ENCODE results near the gene NRG3. TPM values are rescaled to one million over a fixed set of nuclear protein-coding genes. Genes with fewer than 3 reads are reported as not detected.

Gene NRG3
- total and polyA plus RNA-seq, 2 of the 8 experiments (the other 6 are each of a cell fraction or from before 2014, with no cell fraction given): 4.2 to 5.0 TPM

DNA sequence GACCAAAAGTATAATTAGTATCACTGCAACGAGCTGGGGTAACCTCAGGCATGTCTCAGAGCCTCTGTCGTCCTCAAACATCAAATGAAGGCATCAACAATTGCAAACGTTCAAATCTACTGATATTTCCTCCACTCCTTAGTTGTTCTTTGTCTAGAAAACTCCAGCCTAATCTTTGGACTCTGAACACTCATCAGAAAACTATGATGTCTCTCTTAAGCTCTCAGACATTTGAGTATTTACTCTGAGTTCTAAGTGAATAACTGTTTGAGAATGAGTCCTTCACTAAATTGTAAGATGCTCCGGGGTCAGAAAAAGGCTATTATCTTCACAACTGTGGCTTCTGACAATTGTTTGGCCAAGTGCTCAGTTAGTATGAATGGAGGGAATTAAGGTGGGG is 536.4 kb downstream of the NRG3 start:
- Histone ChIP-seq H4K91ac (replicated peaks; ENCODE audit: insufficient read length, low read length) (no peak overlapping the region), H4K20me1 (replicated peaks in 1 of 2; ENCODE audit: control insufficient read depth in 1 of 2, insufficient read depth in 2 of 2, low read length in 2 of 2) (no peaks in the 10 kb centered on the region), H3K4me2 (ENCODE audit: insufficient read depth in 1 of 2, low read depth in 2 of 2, low read length in 2 of 2) (no peak overlapping the region), H3K18ac (ENCODE audit: extremely low read depth, low read length) (no peak overlapping the region), H2BK5ac (ENCODE audit: low read depth, low read length) (no peak overlapping the region), H2AFZ (ENCODE audit: low read length) (no peak overlapping the region), H3K4me1 (replicated peaks in 1 of 4; ENCODE audit: control insufficient read depth in 3 of 4, insufficient read depth in 4 of 4, low read length in 3 of 4) (peaks cover 0 to 2% (median 0%) of the 10 kb centered on the region in 4 experiments; a peak in 1 of 7 replicates), H2BK120ac (replicated peaks; ENCODE audit: low read depth, low read length) (no peak overlapping the region), H3K4me3 (ENCODE audit: extremely low read depth in 1 of 4, insufficient read depth in 2 of 4, low read depth in 3 of 4, low read length in 4 of 4) (no peak overlapping the region), H3K9ac (replicated peaks in 1 of 4; ENCODE audit: extremely low read depth in 1 of 4, low read depth in 3 of 4, low read length in 3 of 4) (no peak overlapping the region), H3K56ac (replicated peaks; ENCODE audit: insufficient read length, low read depth, low read length) (no peak overlapping the region), H3K14ac (ENCODE audit: insufficient read length) (no peak overlapping the region), H3K79me2 (ENCODE audit: control insufficient read depth in 1 of 2, insufficient read depth in 2 of 2, low read length in 2 of 2) (no peaks in the 10 kb centered on the region), H2BK20ac (ENCODE audit: low read length) (no peak overlapping the region), H3K9me3 (ENCODE audit: insufficient read depth in 2 of 2, low read depth in 1 of 2, low read length in 1 of 2) (no peaks in the 10 kb centered on the region), H4K5ac (ENCODE audit: insufficient read length, low read depth, low read length) (no peak overlapping the region), H3K79me1 (ENCODE audit: low read depth, low read length) (no peaks in the 10 kb centered on the region), H2BK12ac (ENCODE audit: low read depth, low read length) (no peak overlapping the region), H3K23ac (ENCODE audit: insufficient read length) (no peak overlapping the region), H3K4ac (replicated peaks; ENCODE audit: insufficient read length, low read depth, low read length) (no peak overlapping the region), H3K27ac (ENCODE audit: low read depth, low read length) (no peak overlapping the region), H2AK5ac (ENCODE audit: low read depth, low read length) (no peak overlapping the region), H4K8ac (ENCODE audit: extremely low read depth, insufficient read depth, low read length) (no peak overlapping the region), H3K36me3 (ENCODE audit: control insufficient read depth in 2 of 4, insufficient read depth in 4 of 4, low read length in 3 of 4) (no peaks in the 10 kb centered on the region), H3K23me2 (ENCODE audit: low read depth, low read length) (no peaks in the 10 kb centered on the region), H3K27me3 (replicated peaks in 1 of 4; ENCODE audit: control insufficient read depth in 3 of 4, extremely low read depth in 1 of 4, insufficient read depth in 3 of 4, low read length in 3 of 4) (no peaks in the 10 kb centered on the region), H2BK15ac (ENCODE audit: low read length) (no peak overlapping the region)
- 91% methylated on average over 4 of the region's 4 CpGs; no CpG with 5 or more reads in 1 of the 2 experiments for WGBS, 2 experiments (ENCODE audit: extremely low coverage in 1 of 2, insufficient coverage in 1 of 2, insufficient read length in 1 of 2, insufficient replicate concordance in 2 of 2, low coverage in 1 of 2, low lambda C conversion rate in 2 of 2, missing lambda C conversion rate in 1 of 2)
- no peak for DNase-seq (ENCODE audit: low read depth in 1 of 2, low spot score in 2 of 2)
- CTCF ChIA-PET (ENCODE audit: partially characterized antibody): no interaction called here
- no peak for FAIRE-seq
- POLR2A ChIA-PET (ENCODE audit: partially characterized antibody): no interaction called here
- TF ChIP-seq NANOG (IDR thresholded peaks at IDR 0.05; ENCODE audit: insufficient read depth, low read depth, low read length, poor library complexity, severe bottlenecking): no peak
- TF ChIP-seq SP4 (IDR thresholded peaks at IDR 0.05; ENCODE audit: low read length): no peak
- TF ChIP-seq SRF (IDR thresholded peaks at IDR 0.05; ENCODE audit: low read depth, low read length): no peak
- TF ChIP-seq BRCA1 (IDR thresholded peaks at IDR 0.05; ENCODE audit: low read depth, low read length): no peak
- no peak for TF ChIP-seq CBX5 (IDR thresholded peaks at IDR 0.05; ENCODE audit: low read depth, low read length)
- no peak for TF ChIP-seq ZNF274 (IDR thresholded peaks at IDR 0.05; ENCODE audit: borderline replicate concordance, extremely low read depth, low read length)
- no peak for TF ChIP-seq CREB1 (IDR thresholded peaks at IDR 0.05)
- no peak for TF ChIP-seq CHD1 (IDR thresholded peaks at IDR 0.05; ENCODE audit: low read depth, low read length)
- no peak for TF ChIP-seq EGR1 (IDR thresholded peaks at IDR 0.05; ENCODE audit: borderline replicate concordance, low read depth, low read length)
- no peak for TF ChIP-seq RNF2 (IDR thresholded peaks at IDR 0.05; ENCODE audit: borderline replicate concordance, low read depth, low read length, missing control alignments, poor library complexity, severe bottlenecking)
- no peak for TF ChIP-seq JUN (IDR thresholded peaks at IDR 0.05; ENCODE audit: low read depth, low read length)
- TF ChIP-seq MAFK (IDR thresholded peaks at IDR 0.05; ENCODE audit: low read depth, low read length): no peak
- no peak for TF ChIP-seq TAF1 (IDR thresholded peaks at IDR 0.05; ENCODE audit: low read depth, low read length)
- TF ChIP-seq YY1 (IDR thresholded peaks at IDR 0.05; ENCODE audit: low read depth, low read length): no peak
- no peak for TF ChIP-seq ASH2L (IDR thresholded peaks at IDR 0.05; ENCODE audit: low read length)
- no peak for TF ChIP-seq RFX5 (IDR thresholded peaks at IDR 0.05; ENCODE audit: borderline replicate concordance, low read depth, low read length)
